SJSA1 (cell line): Measurements from ENCODE around the gene PHYKPL. TPM values are rescaled to one million over a fixed set of nuclear protein-coding genes. Genes with fewer than 3 reads are reported as not detected.

ENCODE experiments used
- DNase-seq, 2 experiments: peaks; one replicate each; pipeline ENCODE4 v3.0.0-alpha.2; 2015 to 2020; ENCODE audit warnings: low spot score in 2 of 2, low read depth in 1 of 2
- H3K27ac ChIP-seq: fragments of 250-450 bp; sonication (Bioruptor Pico); 2 replicates; pipeline ENCODE4 v1.5.1; 2020; ENCODE audit warnings: mild to moderate bottlenecking, moderate library complexity
- H3K27me3 ChIP-seq: fragments of 250-450 bp; sonication (Bioruptor Pico); replicated peaks from 2 replicates; pipeline ENCODE4 v1.5.1; 2020; ENCODE audit warnings: mild to moderate bottlenecking, moderate library complexity
- H3K36me3 ChIP-seq: fragments of 250-450 bp; sonication (Bioruptor Pico); 2 replicates; pipeline ENCODE4 v1.5.1; 2020; ENCODE audit warnings: mild to moderate bottlenecking
- H3K4me1 ChIP-seq: fragments of 250-450 bp; sonication (Bioruptor Pico); replicated peaks from 2 replicates; pipeline ENCODE4 v1.6.1; 2021; ENCODE audit warnings: mild to moderate bottlenecking
- H3K4me3 ChIP-seq: fragments of 250-450 bp; sonication (Bioruptor Pico); 2 replicates; pipeline ENCODE4 v1.5.1; 2020; ENCODE audit warnings: mild to moderate bottlenecking
- H3K9me3 ChIP-seq: fragments of 250-450 bp; sonication (Bioruptor Pico); replicated peaks from 2 replicates; pipeline ENCODE4 v1.5.1; 2020; ENCODE audit warnings: mild to moderate bottlenecking
- total RNA-seq: library from RNA; depleted of rRNA; stranded (reverse); fragments of >200 nt; shearing (Covaris generic); gene quantifications from 2 replicates; pipeline ENCODE4 v1.2.3, GENCODE V29; 2014; rRNA removed

Gene PHYKPL
- 16.1 and 19.3 TPM in 2 replicates for total RNA-seq

DNA sequence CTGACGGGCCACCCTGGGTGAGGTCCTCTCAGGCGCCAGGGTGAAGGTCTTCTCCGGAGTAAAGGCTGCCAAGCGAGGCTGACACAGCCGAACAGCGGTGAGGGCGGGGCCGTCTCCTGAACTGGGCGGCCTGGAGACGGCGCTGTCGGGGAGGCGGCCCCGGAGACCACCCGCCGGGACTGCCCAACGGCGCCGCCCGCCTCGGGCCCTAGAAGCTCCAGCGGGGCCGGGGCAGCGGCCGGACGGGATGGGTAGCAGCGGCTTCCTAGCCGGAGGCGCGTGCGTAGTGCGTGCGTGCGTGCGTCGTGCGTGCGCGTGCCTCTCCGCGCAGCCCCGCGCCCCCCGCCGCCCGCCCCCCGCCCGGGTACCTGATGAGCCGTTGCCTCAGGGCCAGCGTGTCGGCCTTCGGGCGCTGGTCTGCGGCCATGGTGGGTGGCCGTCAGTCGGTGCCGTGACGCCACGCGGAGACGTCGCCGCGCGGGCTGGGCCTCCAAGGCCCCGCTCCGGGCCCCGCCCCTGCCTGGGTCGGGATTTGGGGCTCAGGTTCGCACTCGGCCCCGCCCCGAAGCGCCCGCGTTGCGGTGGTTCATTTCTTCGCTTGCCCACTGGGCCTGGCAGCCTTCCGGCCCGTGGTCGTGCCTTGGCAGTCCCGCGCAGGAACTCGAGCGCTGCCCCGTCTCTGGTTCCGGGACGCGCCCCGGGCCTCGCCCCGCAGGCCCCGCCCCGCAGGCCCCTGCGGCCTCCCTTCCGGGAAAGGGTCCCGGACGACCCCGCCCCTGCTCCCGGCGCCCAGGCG is at the start of gene PHYKPL:
Gene PHYKPL, minus strand, starts transcription at position 679 of the 796 bp plus-strand sequence. Its CDS starts 252 bp downstream, at position 427.
- H3K4me3 ChIP-seq: peak within 1 kb of the TSS; percentile 81
- H3K4me1 ChIP-seq: peaks cover 20% of the 10 kb centered on the region
- H3K9me3 ChIP-seq: no peaks in the 10 kb centered on the region
- peaks cover 51% of the 10 kb centered on the region for H3K36me3 ChIP-seq
- no peaks in the 10 kb centered on the region for H3K27me3 ChIP-seq
- peak within 1 kb of the TSS; percentile 90 for H3K27ac ChIP-seq
- DNase-seq: peak; percentile 84 to 88

DNA sequence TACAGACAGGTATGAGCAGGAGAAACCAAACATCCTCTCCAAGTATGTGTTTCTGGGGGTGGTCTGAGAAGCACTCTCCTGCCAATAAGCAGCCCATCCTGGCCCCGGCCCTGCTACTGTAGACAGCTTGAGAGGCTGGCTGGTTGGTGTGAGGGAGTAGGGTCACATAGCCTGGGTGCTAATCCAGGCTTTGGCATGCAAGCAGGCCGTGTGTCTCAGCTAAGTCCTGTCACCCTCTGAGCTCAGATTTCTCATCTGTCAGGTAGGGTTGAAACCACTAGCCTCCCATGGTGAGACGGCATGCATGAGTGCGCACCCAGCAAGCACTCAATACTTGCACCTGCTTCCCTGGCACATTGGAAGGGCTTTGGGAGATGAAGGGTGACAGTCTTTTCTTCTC is 49.8 kb upstream of the PHYKPL start:
- DNase-seq: no peak
- Histone ChIP-seq H3K4me1 (no peaks in the 10 kb centered on the region; the same call in 1 of the 2 replicates), H3K27ac (no peak overlapping the region), H3K27me3 (no peaks in the 10 kb centered on the region), H3K9me3 (peaks cover 46% of the 10 kb centered on the region), H3K4me3 (no peak overlapping the region), H3K36me3 (no peaks in the 10 kb centered on the region)

DNA sequence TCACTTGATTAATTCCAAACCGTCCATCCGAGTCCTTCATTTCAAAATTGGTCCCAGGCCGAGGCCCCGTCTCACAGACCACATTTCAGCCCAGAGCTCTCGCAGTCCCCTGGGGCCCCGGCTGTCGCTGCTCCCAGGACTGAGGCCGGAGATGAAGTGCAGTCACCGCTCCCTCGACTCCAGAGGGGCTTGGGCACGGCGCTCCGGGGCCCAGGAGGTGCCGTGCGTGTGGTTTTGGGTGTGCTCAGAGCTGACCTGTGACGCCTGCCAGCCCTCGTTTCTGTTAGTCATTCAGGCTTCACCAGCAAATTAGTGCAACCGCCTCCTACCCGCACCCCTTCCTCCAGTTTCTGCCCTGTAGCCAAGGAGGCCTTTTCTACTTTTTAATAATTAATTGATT is 48.7 kb upstream of the PHYKPL start:
- Histone ChIP-seq H3K4me3 (no peak overlapping the region), H3K27me3 (no peaks in the 10 kb centered on the region), H3K9me3 (peaks cover 41% of the 10 kb centered on the region), H3K4me1 (no peaks in the 10 kb centered on the region; the same call in 1 of the 2 replicates), H3K27ac (no peak overlapping the region), H3K36me3 (no peaks in the 10 kb centered on the region)
- no peak for DNase-seq

GRCh38 chr5:178280631-178281030 is 48.0 kb upstream of the PHYKPL start:
- no peaks in the 10 kb centered on the region; the same call in 1 of the 2 replicates for H3K4me1 ChIP-seq
- H3K36me3 ChIP-seq: no peaks in the 10 kb centered on the region
- H3K27ac ChIP-seq: no peak overlapping the region
- H3K9me3 ChIP-seq: peaks cover 41% of the 10 kb centered on the region
- no peak for DNase-seq
- H3K27me3 ChIP-seq: no peaks in the 10 kb centered on the region
- H3K4me3 ChIP-seq: no peak overlapping the region

DNA sequence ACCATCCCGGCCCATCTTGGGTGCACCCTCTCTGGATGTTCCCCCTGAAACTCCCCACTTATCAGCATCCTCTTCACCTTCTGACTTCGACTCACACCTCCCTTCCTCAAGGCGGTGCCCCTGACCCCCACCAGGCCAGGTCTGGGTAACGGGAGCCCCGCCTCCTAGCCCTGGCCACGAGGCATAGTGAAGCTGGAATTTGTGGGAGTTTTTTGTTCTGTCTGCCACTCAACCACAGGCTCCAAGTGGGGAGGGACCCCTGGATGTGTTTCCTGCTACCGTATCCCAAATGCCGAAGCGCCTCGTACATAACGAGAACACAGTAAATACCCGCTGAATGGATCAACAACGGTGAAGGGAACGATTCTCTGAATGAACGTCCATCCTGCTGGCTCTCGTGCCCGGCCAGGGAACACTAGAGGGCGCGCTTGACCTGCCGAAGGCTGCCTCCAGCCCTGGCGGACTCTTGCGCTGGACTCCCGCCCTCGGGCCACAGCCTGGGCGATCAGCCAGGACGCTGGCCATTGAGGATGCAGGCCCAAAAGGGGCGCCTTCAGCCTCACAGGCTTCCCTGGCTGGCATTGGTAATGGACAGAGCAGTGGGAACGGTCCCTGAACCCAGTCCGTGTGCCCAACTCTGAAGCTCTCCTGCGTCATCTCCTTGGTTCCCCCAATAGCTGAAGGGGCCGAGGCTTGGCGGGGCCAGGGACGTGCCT is 47.3 kb upstream of the PHYKPL start:
- Histone ChIP-seq H3K27ac (no peak overlapping the region), H3K36me3 (no peaks in the 10 kb centered on the region), H3K9me3 (peaks cover 42% of the 10 kb centered on the region), H3K4me1 (no peaks in the 10 kb centered on the region; the same call in 1 of the 2 replicates), H3K27me3 (no peaks in the 10 kb centered on the region), H3K4me3 (no peak overlapping the region)
- peak; percentile 16 to 68 for DNase-seq

- Histone ChIP-seq H3K36me3 (no peaks in the 10 kb centered on the region), H3K4me1 (no peaks in the 10 kb centered on the region; the same call in 1 of the 2 replicates), H3K9me3 (peaks cover 41% of the 10 kb centered on the region), H3K27me3 (no peaks in the 10 kb centered on the region), H3K27ac (no peak overlapping the region), H3K4me3 (no peak overlapping the region)
- no peak for DNase-seq
Measured at GRCh38 chr5:178279026-178279722, 46.6 kb upstream of the PHYKPL start.

- Histone ChIP-seq H3K4me3 (no peak overlapping the region), H3K9me3 (peaks cover 41% of the 10 kb centered on the region), H3K4me1 (no peaks in the 10 kb centered on the region; the same call in 1 of the 2 replicates), H3K27ac (no peak overlapping the region), H3K36me3 (no peaks in the 10 kb centered on the region), H3K27me3 (no peaks in the 10 kb centered on the region)
- DNase-seq: no peak
Measured at GRCh38 chr5:178278358-178279023, 45.9 kb upstream of the PHYKPL start.

GRCh38 chr5:178277866-178278265 is 45.3 kb upstream of the PHYKPL start:
- Histone ChIP-seq H3K27me3 (no peaks in the 10 kb centered on the region), H3K9me3 (peaks cover 40% of the 10 kb centered on the region), H3K27ac (no peak overlapping the region), H3K36me3 (no peaks in the 10 kb centered on the region), H3K4me3 (no peak overlapping the region), H3K4me1 (no peaks in the 10 kb centered on the region; the same call in 1 of the 2 replicates)
- no peak for DNase-seq

DNA sequence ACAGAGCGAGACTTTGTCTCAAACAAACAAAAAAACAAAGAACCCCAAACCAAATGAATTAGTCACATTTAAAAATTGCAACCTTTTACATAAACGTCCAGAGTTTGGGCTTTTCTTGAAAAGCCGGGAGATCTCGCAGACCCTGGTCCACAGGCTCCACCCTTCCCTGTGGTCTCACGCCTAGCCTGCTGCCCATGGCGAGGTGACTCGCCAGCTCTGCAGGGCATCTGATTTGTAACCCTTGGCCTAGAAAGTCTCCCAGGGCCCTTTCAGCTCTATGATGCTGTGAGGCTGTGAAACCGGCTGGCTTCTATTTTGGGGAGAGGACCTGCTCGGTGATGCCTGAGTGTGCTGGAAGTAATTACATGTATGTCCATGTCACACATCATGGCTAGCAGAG is 44.7 kb upstream of the PHYKPL start:
- Histone ChIP-seq H3K27ac (no peak overlapping the region), H3K9me3 (peaks cover 43% of the 10 kb centered on the region), H3K4me3 (no peak overlapping the region), H3K27me3 (no peaks in the 10 kb centered on the region), H3K4me1 (no peaks in the 10 kb centered on the region; the same call in 1 of the 2 replicates), H3K36me3 (no peaks in the 10 kb centered on the region)
- DNase-seq: no peak

DNA sequence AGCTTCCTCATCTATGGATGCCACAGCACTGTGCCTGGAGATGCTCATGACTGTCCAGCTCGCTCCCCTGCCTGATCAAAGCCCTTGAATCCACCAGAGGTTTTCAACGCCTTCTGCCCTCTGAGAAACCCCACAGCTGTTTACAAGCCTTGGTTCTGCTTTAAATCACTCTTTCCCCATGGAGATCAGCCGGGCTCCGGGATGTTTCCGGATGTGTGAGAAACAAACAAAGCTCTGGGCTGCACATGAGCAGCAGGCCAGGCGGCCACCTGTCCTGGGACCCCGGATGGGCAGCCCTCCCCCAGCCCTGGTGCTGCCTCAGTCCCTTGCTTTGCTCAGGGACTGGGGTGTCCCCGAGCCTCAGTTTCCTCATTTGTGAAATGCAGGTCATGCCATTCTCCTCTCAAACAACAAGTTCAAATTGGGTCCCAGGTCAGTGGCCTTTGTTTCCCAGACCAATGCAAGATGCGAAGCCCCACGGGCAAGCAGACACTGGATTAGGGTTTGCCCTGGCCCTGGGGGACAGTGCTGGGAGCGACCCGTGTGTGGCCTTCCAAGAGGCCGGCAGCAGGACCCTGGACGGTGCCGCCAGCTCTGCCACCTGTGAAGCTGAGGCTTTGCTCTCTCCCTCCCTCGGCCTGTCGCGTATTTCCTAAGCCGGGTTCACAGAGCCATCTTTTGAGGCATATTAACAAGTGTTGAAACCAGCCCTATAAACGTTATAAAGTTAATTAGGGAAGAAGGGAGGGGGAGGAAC is 42.4 kb upstream of the PHYKPL start:
- Histone ChIP-seq H3K27me3 (no peaks in the 10 kb centered on the region), H3K4me1 (no peaks in the 10 kb centered on the region; the same call in 1 of the 2 replicates), H3K9me3 (peaks cover 37% of the 10 kb centered on the region), H3K27ac (no peak overlapping the region), H3K4me3 (no peak overlapping the region), H3K36me3 (no peaks in the 10 kb centered on the region)
- no peak for DNase-seq

GRCh38 chr5:178273665-178274541 is 41.3 kb upstream of the PHYKPL start:
- Histone ChIP-seq H3K4me3 (no peak overlapping the region), H3K4me1 (no peaks in the 10 kb centered on the region), H3K27ac (no peak overlapping the region), H3K27me3 (no peaks in the 10 kb centered on the region), H3K36me3 (no peaks in the 10 kb centered on the region), H3K9me3 (peaks cover 32% of the 10 kb centered on the region)
- no peak for DNase-seq

DNA sequence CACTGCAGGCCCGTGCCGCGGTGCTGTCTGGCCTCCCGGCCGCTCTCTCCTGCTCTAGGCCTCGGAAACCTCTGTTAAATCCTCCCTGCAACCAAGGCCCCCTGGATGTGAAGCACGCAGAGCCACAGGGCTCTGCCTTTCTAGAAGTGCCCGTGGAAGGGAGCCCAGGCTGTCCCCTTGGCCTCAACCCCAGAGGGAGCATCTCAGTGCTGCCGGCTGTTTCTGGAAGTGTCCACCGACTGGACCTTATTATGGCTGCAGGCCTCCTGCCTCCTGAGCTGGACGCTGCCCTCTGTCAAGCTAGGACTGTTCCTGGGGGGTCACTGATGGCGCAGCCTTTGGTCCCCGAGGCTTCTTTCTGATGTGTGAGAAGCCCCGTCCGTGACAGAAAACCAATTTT is 40.4 kb upstream of the PHYKPL start:
- Histone ChIP-seq H3K27ac (no peak overlapping the region), H3K36me3 (no peaks in the 10 kb centered on the region), H3K9me3 (peaks cover 32% of the 10 kb centered on the region), H3K4me3 (no peak overlapping the region), H3K4me1 (no peaks in the 10 kb centered on the region), H3K27me3 (no peaks in the 10 kb centered on the region)
- DNase-seq: no peak
